Thyroid gland (tissue), 4 donors: Measurements from ENCODE around the gene TEX13B.

Source experiments
- POLR2A ChIP-seq, 2 donors: fragments of 450-650 bp; IDR thresholded peaks; one replicate each; pipeline ENCODE4 v1.6.1; 2017; ENCODE audit warnings: antibody characterized with exemption in 2 of 2, mild to moderate bottlenecking in 2 of 2, moderate library complexity in 1 of 2
- TF ChIP-seq, protein P1 (sequence below), 6 experiments: fragments of 200-600 bp in 3 of 6; fragments of 450-650 bp in 3 of 6; sonication (generic) in 3 of 6; IDR thresholded peaks; one replicate each; pipeline ENCODE4 v1.5.1; 2016 to 2019; ENCODE audit warnings: antibody characterized with exemption in 6 of 6, mild to moderate bottlenecking in 2 of 6, inconsistent platforms in 1 of 6, moderate library complexity in 1 of 6

DNA sequence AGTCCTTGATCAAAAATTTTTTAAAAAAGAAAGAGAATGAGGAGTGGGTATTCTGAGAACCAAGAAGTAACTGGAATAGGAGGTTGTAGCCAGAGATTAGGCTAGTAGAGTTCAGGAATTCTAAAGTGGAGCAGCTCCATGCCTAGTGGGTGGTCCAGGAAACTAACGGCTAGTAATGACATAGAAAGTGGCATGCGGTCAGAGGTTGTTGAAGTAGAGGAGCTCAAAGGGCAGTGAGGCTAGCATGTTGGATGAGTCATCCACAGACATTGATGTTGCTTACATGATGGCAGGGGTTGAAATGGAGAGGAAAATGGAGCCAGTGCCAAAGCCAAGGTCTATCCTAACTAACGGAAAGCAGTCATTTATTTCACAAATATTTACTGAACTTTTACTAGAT is 42.1 kb downstream of the TEX13B start:
- TF ChIP-seq, protein P1, sequence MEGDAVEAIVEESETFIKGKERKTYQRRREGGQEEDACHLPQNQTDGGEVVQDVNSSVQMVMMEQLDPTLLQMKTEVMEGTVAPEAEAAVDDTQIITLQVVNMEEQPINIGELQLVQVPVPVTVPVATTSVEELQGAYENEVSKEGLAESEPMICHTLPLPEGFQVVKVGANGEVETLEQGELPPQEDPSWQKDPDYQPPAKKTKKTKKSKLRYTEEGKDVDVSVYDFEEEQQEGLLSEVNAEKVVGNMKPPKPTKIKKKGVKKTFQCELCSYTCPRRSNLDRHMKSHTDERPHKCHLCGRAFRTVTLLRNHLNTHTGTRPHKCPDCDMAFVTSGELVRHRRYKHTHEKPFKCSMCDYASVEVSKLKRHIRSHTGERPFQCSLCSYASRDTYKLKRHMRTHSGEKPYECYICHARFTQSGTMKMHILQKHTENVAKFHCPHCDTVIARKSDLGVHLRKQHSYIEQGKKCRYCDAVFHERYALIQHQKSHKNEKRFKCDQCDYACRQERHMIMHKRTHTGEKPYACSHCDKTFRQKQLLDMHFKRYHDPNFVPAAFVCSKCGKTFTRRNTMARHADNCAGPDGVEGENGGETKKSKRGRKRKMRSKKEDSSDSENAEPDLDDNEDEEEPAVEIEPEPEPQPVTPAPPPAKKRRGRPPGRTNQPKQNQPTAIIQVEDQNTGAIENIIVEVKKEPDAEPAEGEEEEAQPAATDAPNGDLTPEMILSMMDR (IDR thresholded peaks at IDR 0.05): no peak
- no peak for TF ChIP-seq POLR2A (IDR thresholded peaks at IDR 0.05)
